NB4 (cell line): ENCODE measurements around the gene ATXN7L1.

Source experiments
- CTCF ChIP-seq: IDR thresholded peaks from one replicate; pipeline ENCODE4 v1.5.1; 2012; ENCODE audit warnings: low read depth, low read length
- MYC ChIP-seq: IDR thresholded peaks from 2 replicates; pipeline ENCODE4 v1.6.1; 2011; ENCODE audit warnings: low read depth, low read length
- POLR2A ChIP-seq: IDR thresholded peaks from 2 replicates; pipeline ENCODE4 v1.6.1; 2011; ENCODE audit warnings: mild to moderate bottlenecking; ENCODE audit not compliant: insufficient read length; ENCODE audit errors: extremely low read depth
- TF ChIP-seq, protein P1 (sequence below): IDR thresholded peaks from 2 replicates; pipeline ENCODE4 v1.6.1; 2011; ENCODE audit warnings: low read depth, low read length

GRCh38 chr7:105638902-105639495, 237.4 kb downstream of the ATXN7L1 start:
- TF ChIP-seq POLR2A (no peak), CTCF (no peak), MYC (no peak)
- TF ChIP-seq, protein P1, sequence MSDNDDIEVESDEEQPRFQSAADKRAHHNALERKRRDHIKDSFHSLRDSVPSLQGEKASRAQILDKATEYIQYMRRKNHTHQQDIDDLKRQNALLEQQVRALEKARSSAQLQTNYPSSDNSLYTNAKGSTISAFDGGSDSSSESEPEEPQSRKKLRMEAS, result no peak
